Esophagus squamous epithelium (tissue), 5 donors: ENCODE results near the gene ADM. TPM values are rescaled to one million over a fixed set of nuclear protein-coding genes. Genes with fewer than 3 reads are reported as not detected.

ENCODE experiments used
- DNase-seq: peaks from one replicate; lab custom pipeline; 2025; lab: John Stamatoyannopoulos, UW
- H3K27ac ChIP-seq, 4 donors: fragments of 200-600 bp; sonication (generic); one replicate each; pipeline ENCODE4 v1.5.1; 2016 to 2019; ENCODE audit warnings: mild to moderate bottlenecking in 1 of 4
- H3K27me3 ChIP-seq, 4 donors: fragments of 200-600 bp; sonication (generic); 1 replicate in 3 of 4; 2 replicates in 1 of 4; pipeline versions ENCODE4 v1.5.1 to v1.6.0; 2017 to 2021; ENCODE audit warnings: antibody characterized with exemption in 1 of 4
- H3K36me3 ChIP-seq, 3 donors: fragments of 200-600 bp; sonication (generic); one replicate each; pipeline ENCODE4 v1.5.1; 2016 to 2019
- H3K4me1 ChIP-seq, 3 donors: fragments of 200-600 bp; sonication (generic); one replicate each; pipeline ENCODE4 v1.5.1; 2017 to 2019
- H3K4me3 ChIP-seq, 4 donors: fragments of 200-600 bp; sonication (generic); 1 replicate in 3 of 4; 2 replicates in 1 of 4; pipeline ENCODE4 v1.5.1; 2016 to 2019; ENCODE audit warnings: mild to moderate bottlenecking in 2 of 4, moderate library complexity in 1 of 4
- H3K9me3 ChIP-seq, 3 donors: fragments of 200-600 bp; sonication (generic); one replicate each; pipeline ENCODE4 v1.5.1; 2016 to 2019
- POLR2A ChIP-seq, 4 donors: fragments of 450-650 bp; IDR thresholded peaks; one replicate each; pipeline ENCODE4 v1.6.1; 2017; ENCODE audit warnings: antibody characterized with exemption in 4 of 4, mild to moderate bottlenecking in 4 of 4, moderate library complexity in 3 of 4
- WGBS, 2 donors: methylation state at CpG; one replicate each; pipeline ENCODE4 v1.1.5; 2018; 5-methylcytosine and 5-hydroxymethylcytosine counted together
- intact Hi-C: fragments of 100-400 bp; cut with DNase I; formaldehyde crosslinking; loops from one replicate; pipeline ENCODE4 v1.15.0; 2022
- total RNA-seq, 4 donors: library from RNA; depleted of rRNA; stranded (reverse); fragments of >200 nt; gene quantifications; one replicate each; pipeline ENCODE4 v1.1.0, GENCODE V29; 2016
- TF ChIP-seq, protein P1 (sequence below), 6 experiments: fragments of 450-650 bp in 4 of 6; fragments of 200-600 bp in 2 of 6; sonication (generic) in 2 of 6; IDR thresholded peaks; one replicate each; pipeline ENCODE4 v1.5.1; 2016 to 2019; ENCODE audit warnings: antibody characterized with exemption in 6 of 6, mild to moderate bottlenecking in 4 of 6, moderate library complexity in 4 of 6
- donor health status: DM: yes; HTN: yes; CAD: no.

ADM gene
- total RNA-seq, 4 donors from 2014 or later, result 14.3 to 69.6 (median 57.7) TPM

- no peak for TF ChIP-seq POLR2A (IDR thresholded peaks at IDR 0.05)
- TF ChIP-seq, protein P1, sequence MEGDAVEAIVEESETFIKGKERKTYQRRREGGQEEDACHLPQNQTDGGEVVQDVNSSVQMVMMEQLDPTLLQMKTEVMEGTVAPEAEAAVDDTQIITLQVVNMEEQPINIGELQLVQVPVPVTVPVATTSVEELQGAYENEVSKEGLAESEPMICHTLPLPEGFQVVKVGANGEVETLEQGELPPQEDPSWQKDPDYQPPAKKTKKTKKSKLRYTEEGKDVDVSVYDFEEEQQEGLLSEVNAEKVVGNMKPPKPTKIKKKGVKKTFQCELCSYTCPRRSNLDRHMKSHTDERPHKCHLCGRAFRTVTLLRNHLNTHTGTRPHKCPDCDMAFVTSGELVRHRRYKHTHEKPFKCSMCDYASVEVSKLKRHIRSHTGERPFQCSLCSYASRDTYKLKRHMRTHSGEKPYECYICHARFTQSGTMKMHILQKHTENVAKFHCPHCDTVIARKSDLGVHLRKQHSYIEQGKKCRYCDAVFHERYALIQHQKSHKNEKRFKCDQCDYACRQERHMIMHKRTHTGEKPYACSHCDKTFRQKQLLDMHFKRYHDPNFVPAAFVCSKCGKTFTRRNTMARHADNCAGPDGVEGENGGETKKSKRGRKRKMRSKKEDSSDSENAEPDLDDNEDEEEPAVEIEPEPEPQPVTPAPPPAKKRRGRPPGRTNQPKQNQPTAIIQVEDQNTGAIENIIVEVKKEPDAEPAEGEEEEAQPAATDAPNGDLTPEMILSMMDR (IDR thresholded peaks at IDR 0.05), result no peak
- no peak for DNase-seq
- Histone ChIP-seq H3K9me3 (no peaks in the 10 kb centered on the region), H3K4me3 (no peak overlapping the region), H3K4me1 (peaks cover 0 to 10% (median 7%) of the 10 kb centered on the region in 3 donors), H3K36me3 (no peaks in the 10 kb centered on the region), H3K27me3 (no peaks in the 10 kb centered on the region), H3K27ac (no peak overlapping the region)
- intact Hi-C loops, result no loop called here
- 65 to 70% methylated on average over 3 of the region's 11 CpGs for WGBS, 2 donors
These were observed 32.7 kb upstream of the ADM start for GRCh38 chr11:10272132-10272531.

- Histone ChIP-seq H3K4me3 (no peak overlapping the region), H3K27ac (peak overlapping the region in 1 of 4 donors; percentile 11), H3K27me3 (no peaks in the 10 kb centered on the region), H3K9me3 (no peaks in the 10 kb centered on the region), H3K36me3 (no peaks in the 10 kb centered on the region), H3K4me1 (peaks cover 0 to 10% (median 7%) of the 10 kb centered on the region in 3 donors)
- no peak for TF ChIP-seq POLR2A (IDR thresholded peaks at IDR 0.05)
- no peak for DNase-seq
- intact Hi-C loops, result no loop called here
These were observed 31.1 kb upstream of the ADM start for GRCh38 chr11:10273738-10274137.

DNA sequence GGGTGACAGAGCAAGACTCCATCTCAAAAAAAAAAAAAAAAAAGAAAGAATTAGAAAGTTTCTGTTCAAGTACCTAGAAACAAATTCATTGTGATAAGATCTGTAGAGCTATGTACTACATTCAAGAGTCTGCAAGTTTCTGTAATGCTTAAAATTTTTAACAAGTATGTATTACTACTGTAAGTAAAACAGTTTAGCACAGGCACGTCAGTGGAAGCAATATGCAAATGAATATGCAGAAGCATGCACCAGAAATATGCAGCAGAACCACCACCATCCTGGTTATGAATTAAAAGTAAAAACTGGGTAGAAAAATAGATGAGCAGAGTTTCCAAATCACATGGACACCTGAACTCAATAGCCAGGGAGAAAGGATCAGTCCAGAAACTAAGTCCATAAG lies 30.1 kb upstream of the ADM start:
- Histone ChIP-seq H3K36me3 (no peaks in the 10 kb centered on the region), H3K4me3 (no peak overlapping the region), H3K27ac (no peak overlapping the region), H3K9me3 (no peaks in the 10 kb centered on the region), H3K27me3 (no peaks in the 10 kb centered on the region), H3K4me1 (peaks cover 0 to 10% (median 7%) of the 10 kb centered on the region in 3 donors)
- DNase-seq, result no peak
- WGBS, 2 donors, result 64 to 67% methylated on average over 1 of the region's 1 CpG
- intact Hi-C loops, result no loop called here
- TF ChIP-seq, protein P1 (IDR thresholded peaks at IDR 0.05), result no peak
- no peak for TF ChIP-seq POLR2A (IDR thresholded peaks at IDR 0.05)

DNA sequence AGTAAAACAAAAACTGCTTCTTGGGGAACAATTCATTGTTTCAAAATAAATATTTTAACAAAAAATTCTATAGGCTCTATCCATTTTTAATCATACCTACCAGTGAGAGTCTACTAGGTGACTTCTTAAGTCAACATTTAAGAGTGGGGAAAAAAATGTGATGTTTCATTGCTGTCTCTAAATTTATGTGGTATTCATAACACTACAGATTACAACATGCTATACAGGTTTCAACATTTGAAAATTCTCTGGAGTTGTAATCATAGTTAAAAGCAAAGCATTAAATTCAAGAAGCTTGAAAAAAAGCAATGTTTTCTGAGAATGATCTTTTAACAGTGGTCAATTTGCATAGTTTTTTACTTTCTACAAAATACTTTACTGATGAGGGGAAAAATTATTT lies 29.2 kb upstream of the ADM start:
- Histone ChIP-seq H3K27ac (no peak overlapping the region), H3K9me3 (no peaks in the 10 kb centered on the region), H3K27me3 (no peaks in the 10 kb centered on the region), H3K4me1 (peaks cover 0 to 10% (median 7%) of the 10 kb centered on the region in 3 donors), H3K4me3 (no peak overlapping the region), H3K36me3 (no peaks in the 10 kb centered on the region)
- intact Hi-C loops, result no loop called here
- no peak for DNase-seq
- TF ChIP-seq POLR2A (IDR thresholded peaks at IDR 0.05), result no peak
- TF ChIP-seq, protein P1 (IDR thresholded peaks at IDR 0.05), result no peak

GRCh38 chr11:10282117-10282516 lies 22.8 kb upstream of the ADM start:
- TF ChIP-seq, protein P1 (IDR thresholded peaks at IDR 0.05), result no peak
- intact Hi-C loops, result no loop called here
- no peak for DNase-seq
- no peaks in the 10 kb centered on the region for H3K36me3 ChIP-seq
- peaks cover 0 to 18% (median 10%) of the 10 kb centered on the region in 3 donors for H3K4me1 ChIP-seq
- no peak overlapping the region for H3K4me3 ChIP-seq
- no peak overlapping the region for H3K27ac ChIP-seq
- no peaks in the 10 kb centered on the region for H3K27me3 ChIP-seq
- H3K9me3 ChIP-seq, result no peaks in the 10 kb centered on the region

DNA sequence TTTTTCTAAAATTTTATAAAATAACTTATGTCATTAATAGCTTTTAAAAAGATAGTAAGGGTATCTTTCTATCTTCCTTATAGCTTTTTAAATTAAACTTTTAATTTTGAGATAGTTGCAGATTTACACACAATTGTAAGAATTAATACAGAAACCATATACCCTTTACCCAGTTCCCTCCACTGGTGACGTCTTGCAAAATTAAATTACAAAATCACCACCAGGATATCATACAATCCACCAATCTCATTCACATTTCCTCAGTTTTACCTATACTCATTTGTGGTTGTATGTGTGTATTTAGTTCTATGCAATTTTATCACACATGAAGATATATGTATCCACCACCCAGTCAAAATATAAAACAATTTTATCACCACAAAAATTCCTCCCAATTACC lies 20.9 kb upstream of the ADM start:
- no peak for DNase-seq
- Histone ChIP-seq H3K36me3 (peaks cover 0 to 10% (median 0%) of the 10 kb centered on the region in 3 donors), H3K9me3 (no peaks in the 10 kb centered on the region), H3K27ac (no peak overlapping the region), H3K27me3 (no peaks in the 10 kb centered on the region), H3K4me1 (peaks cover 0 to 20% (median 15%) of the 10 kb centered on the region in 3 donors), H3K4me3 (no peak overlapping the region)
- WGBS, 2 donors, result 71 to 77% methylated on average over 1 of the region's 1 CpG
- no peak for TF ChIP-seq POLR2A (IDR thresholded peaks at IDR 0.05)
- TF ChIP-seq, protein P1 (IDR thresholded peaks at IDR 0.05), result no peak
- intact Hi-C loops, result no loop called here
